Stimulated activated CD8-positive, alpha-beta memory T cell treated with anti-CD3 and anti-CD28 coated beads, Interleukin-4, amount 100 ng/mL, for 24 hours (primary cell): Measurements from ENCODE around the gene SMYD2.

Experiments used
- DNase-seq: peaks from one replicate; pipeline ENCODE4 v3.0.0-alpha.2; 2020; ENCODE audit warnings: low read depth

Gene SMYD2

GRCh38 chr1:214329470-214330220 lies 48.7 kb downstream of the SMYD2 start:
- DNase-seq = no peak

GRCh38 chr1:214330222-214330621 lies 49.3 kb downstream of the SMYD2 start:
- no peak for DNase-seq

- DNase-seq = no peak
Observed at GRCh38 chr1:214330715-214331114, 49.8 kb downstream of the SMYD2 start.

- no peak for DNase-seq
Observed at GRCh38 chr1:214331180-214331579, 50.2 kb downstream of the SMYD2 start.

- peak; percentile 20 for DNase-seq
Observed at GRCh38 chr1:214331827-214332423, 51.0 kb downstream of the SMYD2 start.

GRCh38 chr1:214332946-214333798 lies 52.2 kb downstream of the SMYD2 start:
- no peak for DNase-seq

DNA sequence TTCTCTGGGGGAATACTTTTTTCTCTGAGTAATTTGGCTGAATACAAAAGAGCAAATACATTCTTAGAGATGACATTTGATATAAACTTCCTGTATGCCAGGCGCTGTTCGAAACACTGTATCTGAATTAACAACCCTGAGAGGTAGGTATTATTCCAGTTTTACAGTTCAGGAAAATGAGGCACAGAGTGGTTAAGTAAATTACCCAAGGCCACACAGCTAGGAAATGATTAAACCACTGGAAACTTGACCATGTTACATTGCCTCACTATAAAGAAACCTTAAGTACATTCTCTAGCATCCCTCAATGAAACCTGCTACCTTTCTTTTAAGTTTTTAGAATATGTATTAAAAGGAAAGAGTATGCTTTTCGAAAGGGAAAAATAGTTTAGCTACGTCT lies 54.6 kb downstream of the SMYD2 start:
- no peak for DNase-seq

GRCh38 chr1:214337015-214337414 lies 56.1 kb downstream of the SMYD2 start:
- DNase-seq = no peak

GRCh38 chr1:214337511-214337910 lies 56.6 kb downstream of the SMYD2 start:
- DNase-seq = no peak

GRCh38 chr1:214338212-214338611 lies 57.3 kb downstream of the SMYD2 start:
- no peak for DNase-seq

DNA sequence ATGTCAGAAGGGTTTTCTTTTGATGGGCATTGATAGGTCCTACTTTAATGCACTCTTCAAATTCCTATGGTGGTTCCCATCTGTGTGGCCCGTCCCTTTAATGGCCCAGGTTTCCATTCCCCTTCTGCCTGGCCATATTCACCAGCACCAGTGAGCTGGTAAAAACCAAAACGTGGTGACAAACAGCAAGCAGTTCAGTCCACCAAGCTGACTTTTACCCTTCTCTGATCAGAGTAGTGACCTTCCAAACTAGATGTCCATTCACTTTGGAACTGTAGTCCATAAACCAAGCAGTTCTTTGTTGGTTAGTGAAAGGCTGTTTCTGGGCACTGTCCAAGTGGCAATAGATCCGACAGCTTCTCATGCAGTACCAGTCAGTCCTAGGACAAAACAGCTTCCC lies 60.5 kb downstream of the SMYD2 start:
- DNase-seq = no peak

DNA sequence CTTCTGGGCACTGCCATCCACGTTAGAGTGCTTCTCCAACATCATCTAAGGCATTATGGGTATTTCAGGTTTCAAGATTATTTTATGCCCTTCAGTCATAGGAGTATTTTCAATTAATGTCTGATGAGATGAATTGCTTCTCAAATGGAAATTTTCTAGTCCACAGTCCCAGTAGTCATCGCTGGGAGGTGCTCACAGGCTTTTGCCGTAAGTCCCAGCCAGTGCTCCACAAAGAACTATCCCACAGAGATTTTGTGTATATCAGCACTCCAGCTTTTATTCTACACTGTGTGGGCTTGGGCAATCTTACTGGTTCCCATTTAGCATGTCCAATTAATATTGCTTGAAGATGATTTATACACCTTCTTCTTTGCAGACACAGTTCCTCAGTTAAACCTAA lies 61.0 kb downstream of the SMYD2 start:
- DNase-seq = no peak

- DNase-seq = no peak
Observed at GRCh38 chr1:214342525-214342924, 61.6 kb downstream of the SMYD2 start.

- DNase-seq = no peak
Observed at GRCh38 chr1:214344897-214345296, 63.9 kb downstream of the SMYD2 start.

GRCh38 chr1:214349008-214349407 lies 68.0 kb downstream of the SMYD2 start:
- no peak for DNase-seq

- DNase-seq = no peak
Observed at GRCh38 chr1:214349781-214350180, 68.8 kb downstream of the SMYD2 start.

- no peak for DNase-seq
Observed at GRCh38 chr1:214351551-214352277, 70.8 kb downstream of the SMYD2 start.

DNA sequence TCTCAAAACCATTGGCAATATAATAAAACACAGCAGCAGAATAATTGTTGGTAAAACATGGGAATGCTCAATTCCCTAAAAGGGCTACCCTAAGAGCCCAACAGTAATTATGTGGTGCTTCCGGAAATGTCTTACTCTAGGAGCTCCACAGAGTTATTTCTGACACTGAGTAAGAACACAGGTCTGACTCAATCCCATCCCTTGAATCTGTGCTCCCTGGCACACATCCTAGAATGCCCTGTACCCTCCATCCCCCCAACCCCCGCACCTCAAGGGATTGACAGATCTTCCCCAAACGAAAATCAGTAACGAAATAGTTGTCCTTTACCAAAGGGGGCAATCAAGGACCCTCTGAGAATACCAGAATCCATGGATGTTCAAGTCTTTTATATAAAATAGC lies 71.9 kb downstream of the SMYD2 start:
- DNase-seq = no peak

- no peak for DNase-seq
Observed at GRCh38 chr1:214354440-214355148, 73.6 kb downstream of the SMYD2 start.

DNA sequence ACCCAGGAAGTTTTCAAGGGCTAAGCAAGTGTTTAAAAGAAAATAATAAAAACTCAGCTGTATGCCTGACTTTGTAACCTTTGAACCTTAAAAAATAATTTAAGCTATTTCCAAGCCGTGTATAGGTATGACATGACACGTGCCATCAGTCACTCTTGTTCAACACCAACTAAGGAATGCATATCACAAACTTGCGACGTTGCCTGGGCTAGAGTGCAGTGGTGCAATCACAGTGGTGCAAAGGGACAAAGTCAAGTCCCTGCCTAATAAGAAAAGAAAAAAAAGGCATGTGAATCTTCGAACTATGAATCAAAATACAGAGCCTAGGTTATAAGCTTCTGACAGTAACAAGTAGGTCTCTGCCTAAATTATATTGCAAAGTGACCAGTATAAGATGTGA lies 79.2 kb downstream of the SMYD2 start:
- DNase-seq = no peak

GRCh38 chr1:214360525-214361164 lies 79.7 kb downstream of the SMYD2 start:
- no peak for DNase-seq
